IMR-90 (cell line): Measurements from ENCODE around the gene TTC3. TPM values are rescaled to one million over a fixed set of nuclear protein-coding genes. Genes with fewer than 3 reads are reported as not detected.

Experiments
- ATAC-seq: fragments of 200-7000 bp; cut with Tn5 transposase; 2 replicates; pipeline ENCODE4 v1.9.1; 2020; ENCODE audit warnings: low read depth, mild to moderate bottlenecking, moderate library complexity
- BruUV-seq: library from RNA; stranded (reverse); fragments of 400-500 nt; replicated peaks from 2 replicates; lab custom pipeline; 2021; lab: Mats Ljungman, UMichigan
- CTCF ChIA-PET: fragments of 300-600 bp; formaldehyde crosslinking; extraction: SDS; loops from one replicate; lab custom pipeline; 2021; ENCODE audit warnings: antibody characterized with exemption; lab: Yijun Ruan, JAX
- POLR2A ChIA-PET: fragments of 300-600 bp; sonication (Branson Sonifier 250); formaldehyde crosslinking; loops from one replicate; lab custom pipeline; 2022; ENCODE audit warnings: antibody characterized with exemption; ENCODE audit not compliant: unreplicated experiment; lab: Charles Lee
- DNase-seq: peaks from one replicate; pipeline ENCODE4 v3.0.0; 2013
- H2AFZ ChIP-seq: replicated peaks from 2 replicates; pipeline ENCODE3; 2013; ENCODE audit warnings: low read length, mild to moderate bottlenecking; ENCODE audit not compliant: poor library complexity
- H2AK5ac ChIP-seq: 2 replicates; pipeline ENCODE4 v1.6.1; 2013; ENCODE audit warnings: low read depth, low read length, inconsistent platforms
- H2AK9ac ChIP-seq: replicated peaks from 2 replicates; pipeline ENCODE3; 2013; ENCODE audit warnings: mild to moderate bottlenecking, low read depth, low read length, moderate library complexity; ENCODE audit not compliant: poor library complexity
- H2BK120ac ChIP-seq: 2 replicates; pipeline ENCODE4 v1.6.1; 2013; ENCODE audit warnings: low read depth, low read length, inconsistent platforms
- H2BK15ac ChIP-seq: 3 replicates; pipeline ENCODE4 v1.6.1; 2013; ENCODE audit warnings: low read depth, low read length, inconsistent platforms
- H2BK20ac ChIP-seq: 2 replicates; pipeline ENCODE4 v1.6.1; 2013; ENCODE audit warnings: low read depth, mild to moderate bottlenecking, inconsistent platforms, low read length, moderate library complexity
- H2BK5ac ChIP-seq: 2 replicates; pipeline ENCODE4 v1.6.1; 2013; ENCODE audit warnings: mild to moderate bottlenecking, low read depth, low read length, inconsistent platforms; ENCODE audit not compliant: poor library complexity, severe bottlenecking
- H3K14ac ChIP-seq: replicated peaks from 2 replicates; pipeline ENCODE4 v1.6.1; 2013; ENCODE audit warnings: low read depth, low read length, inconsistent platforms
- H3K18ac ChIP-seq: 2 replicates; pipeline ENCODE4 v1.6.1; 2013; ENCODE audit warnings: low read depth, low read length, control low read depth
- H3K23ac ChIP-seq: 2 replicates; pipeline ENCODE4 v1.6.1; 2013; ENCODE audit warnings: low read depth, low read length, inconsistent platforms
- H3K27ac ChIP-seq: 2 replicates; pipeline ENCODE4 v1.5.1; 2013; ENCODE audit warnings: mild to moderate bottlenecking, control low read depth, low read length; ENCODE audit not compliant: insufficient read depth
- H3K27me3 ChIP-seq: 2 replicates; pipeline ENCODE4 v1.6.1; 2013; ENCODE audit warnings: low read length; ENCODE audit not compliant: control insufficient read depth, insufficient read depth
- H3K36me3 ChIP-seq: 2 replicates; pipeline ENCODE4 v1.6.1; 2013; ENCODE audit warnings: low read length, mixed read lengths; ENCODE audit not compliant: control insufficient read depth, insufficient read depth
- H3K4ac ChIP-seq: 2 replicates; pipeline ENCODE4 v1.6.1; 2013; ENCODE audit warnings: low read depth, low read length, inconsistent platforms
- H3K4me1 ChIP-seq: 2 replicates; pipeline ENCODE4 v1.6.1; 2013; ENCODE audit warnings: low read length, mixed read lengths; ENCODE audit not compliant: control insufficient read depth, insufficient read depth
- H3K4me2 ChIP-seq: 2 replicates; pipeline ENCODE4 v1.6.1; 2013; ENCODE audit warnings: low read depth, mild to moderate bottlenecking, control low read depth, low read length, moderate library complexity
- H3K4me3 ChIP-seq: 2 replicates; pipeline ENCODE4 v1.5.1; 2013; ENCODE audit warnings: low read depth, mild to moderate bottlenecking, control low read depth, low read length, moderate library complexity; ENCODE audit not compliant: insufficient read depth
- H3K56ac ChIP-seq: 2 replicates; pipeline ENCODE4 v1.6.1; 2013; ENCODE audit warnings: low read length, inconsistent platforms; ENCODE audit not compliant: insufficient read depth; ENCODE audit errors: extremely low read depth
- H3K79me1 ChIP-seq, 2 experiments: 2 replicates each; pipeline ENCODE4 v1.6.1; 2013; ENCODE audit warnings: low read length in 2 of 2, inconsistent platforms in 1 of 2, low read depth in 1 of 2
- H3K9ac ChIP-seq: 2 replicates; pipeline ENCODE4 v1.6.1; 2013; ENCODE audit warnings: low read depth, low read length, control low read depth
- H3K9me1 ChIP-seq: 2 replicates; pipeline ENCODE4 v1.6.1; 2013; ENCODE audit warnings: low read length, inconsistent platforms; ENCODE audit not compliant: insufficient read depth
- H3K9me3 ChIP-seq: 2 replicates; pipeline ENCODE4 v1.6.1; 2013; ENCODE audit warnings: low read length; ENCODE audit not compliant: control insufficient read depth, insufficient read depth
- H4K20me1 ChIP-seq: 2 replicates; pipeline ENCODE4 v1.6.1; 2013; ENCODE audit warnings: low read length, inconsistent platforms; ENCODE audit not compliant: insufficient read depth
- H4K5ac ChIP-seq: 2 replicates; pipeline ENCODE4 v1.6.1; 2013; ENCODE audit warnings: mild to moderate bottlenecking, low read depth, low read length, control low read depth
- H4K8ac ChIP-seq, 2 experiments: 2 replicates each; pipeline ENCODE4 v1.6.1; 2013; ENCODE audit warnings: low read depth in 2 of 2, low read length in 2 of 2, control low read depth in 1 of 2, inconsistent platforms in 1 of 2
- H4K91ac ChIP-seq: 2 replicates; pipeline ENCODE4 v1.6.1; 2013; ENCODE audit warnings: low read depth, low read length, inconsistent platforms; ENCODE audit not compliant: insufficient read depth
- BHLHE40 ChIP-seq: fragments of 150-350 bp; IDR thresholded peaks from 2 replicates; pipeline ENCODE4 v1.6.1; 2016; ENCODE audit warnings: mild to moderate bottlenecking, low read depth, low read length
- CEBPB ChIP-seq: IDR thresholded peaks from 2 replicates; pipeline ENCODE4 v1.6.1; 2012; ENCODE audit warnings: low read depth, low read length, improper control_type of control experiment
- CHD1 ChIP-seq: IDR thresholded peaks from 2 replicates; pipeline ENCODE4 v1.6.1; 2012; ENCODE audit warnings: low read depth, low read length, improper control_type of control experiment
- CTCF ChIP-seq: conservative IDR thresholded peaks from 2 replicates; pipeline ENCODE4 v1.5.1; 2012; ENCODE audit warnings: mild to moderate bottlenecking, low read depth, low read length, improper control_type of control experiment
- ELK1 ChIP-seq: fragments of 150-350 bp; IDR thresholded peaks from 2 replicates; pipeline ENCODE4 v1.6.1; 2016; ENCODE audit warnings: low read depth, mild to moderate bottlenecking, low read length, moderate library complexity, borderline replicate concordance
- FOS ChIP-seq: fragments of 150-350 bp; IDR thresholded peaks from 2 replicates; pipeline ENCODE4 v1.6.1; 2016; ENCODE audit warnings: low read depth, low read length
- MAFK ChIP-seq: IDR thresholded peaks from 2 replicates; pipeline ENCODE4 v1.6.1; 2012; ENCODE audit warnings: low read depth, low read length, improper control_type of control experiment
- MAZ ChIP-seq: IDR thresholded peaks from 2 replicates; pipeline ENCODE4 v1.6.1; 2012; ENCODE audit warnings: low read depth, mild to moderate bottlenecking, low read length, improper control_type of control experiment, moderate library complexity, borderline replicate concordance
- MXI1 ChIP-seq: IDR thresholded peaks from 2 replicates; pipeline ENCODE4 v1.6.1; 2012; ENCODE audit warnings: low read depth, mild to moderate bottlenecking, low read length, moderate library complexity, borderline replicate concordance
- NFE2L2 ChIP-seq: fragments of 150-350 bp; IDR thresholded peaks from 2 replicates; pipeline ENCODE4 v1.6.1; 2016; ENCODE audit warnings: low read depth, mild to moderate bottlenecking, low read length
- POLR2A ChIP-seq: IDR thresholded peaks from 2 replicates; pipeline ENCODE4 v1.6.1; 2012; ENCODE audit warnings: mild to moderate bottlenecking, low read depth, low read length
- RAD21 ChIP-seq: IDR thresholded peaks from 2 replicates; pipeline ENCODE4 v1.6.1; 2012; ENCODE audit warnings: low read length, improper control_type of control experiment
- RCOR1 ChIP-seq: IDR thresholded peaks from 2 replicates; pipeline ENCODE4 v1.6.1; 2012; ENCODE audit warnings: mild to moderate bottlenecking, low read length, improper control_type of control experiment; ENCODE audit not compliant: insufficient replicate concordance
- RFX5 ChIP-seq: IDR thresholded peaks from 2 replicates; pipeline ENCODE4 v1.8.0; 2012; ENCODE audit warnings: low read depth, mild to moderate bottlenecking, low read length, moderate library complexity
- SMC3 ChIP-seq: fragments of 150-350 bp; IDR thresholded peaks from 2 replicates; pipeline ENCODE4 v1.6.1; 2016; ENCODE audit warnings: low read depth, mild to moderate bottlenecking, antibody characterized with exemption, low read length, moderate library complexity
- USF2 ChIP-seq: fragments of 150-350 bp; IDR thresholded peaks from 2 replicates; pipeline ENCODE4 v1.6.1; 2017; ENCODE audit warnings: mild to moderate bottlenecking, antibody characterized with exemption, low read length, low read depth
- WGBS, 2 experiments: methylation state at CpG; one replicate each; pipeline versions ENCODE4 v1.1.5 to v1.1.7; 2013; ENCODE audit warnings: missing lambda C conversion rate in 2 of 2; ENCODE audit not compliant: insufficient read length in 1 of 2; ENCODE audit errors: extremely low coverage in 2 of 2; 5-methylcytosine and 5-hydroxymethylcytosine counted together
- dilution Hi-C: fragments of 300-500 bp; cut with HindIII; formaldehyde crosslinking; loops from one replicate; pipeline ENCODE4 v1.14.3; 2018; ENCODE audit warnings: low sequenced_read_pairs; ENCODE audit not compliant: unreplicated experiment
- in situ Hi-C: fragments of 300-500 bp; cut with MboI; formaldehyde crosslinking; loops from 3 replicates; pipeline ENCODE4 v1.14.3; 2019; ENCODE audit warnings: low sequenced_read_pairs, inconsistent platforms, mixed read lengths
- intact Hi-C: fragments of 100-400 bp; cut with micrococcal nuclease; formaldehyde crosslinking; loops from 2 replicates; pipeline ENCODE4 v1.10.0; 2022
- polyA plus RNA-seq, 3 experiments: library from polyadenylated mRNA; depleted of rRNA; stranded (reverse); fragments of >200 nt; gene quantifications; 2 replicates each; pipeline ENCODE4 v1.2.3, GENCODE V29; 2012; ENCODE audit warnings: low replicate concordance in 1 of 3
- total RNA-seq: library from RNA; depleted of rRNA; stranded (reverse); fragments of >200 nt; gene quantifications from 2 replicates; pipeline ENCODE4 v1.2.3, GENCODE V29; 2012

Gene TTC3
- total and polyA plus RNA-seq, 2 of the 4 experiments (the other 2 are of a cell fraction): 96.7 to 293 TPM

- in situ Hi-C loops (no loop called here), dilution Hi-C loops (no loop called here), intact Hi-C loops (no loop called here)
- Histone ChIP-seq H3K9me1 (no peaks in the 10 kb centered on the region), H3K9ac (no peak overlapping the region), H4K5ac (no peak overlapping the region), H3K56ac (no peak overlapping the region), H3K27ac (no peak overlapping the region), H2AK9ac (no peak overlapping the region), H4K20me1 (peaks cover 3% of the 10 kb centered on the region; the same call in 1 of the 2 replicates), H3K9me3 (no peaks in the 10 kb centered on the region), H3K4me3 (no peak overlapping the region), H3K14ac (no peak overlapping the region), H4K8ac (no peak overlapping the region), H2BK5ac (no peak overlapping the region), H2AFZ (no peak overlapping the region), H2BK20ac (no peak overlapping the region), H3K36me3 (no peaks in the 10 kb centered on the region), H3K23ac (no peak overlapping the region), H4K91ac (no peak overlapping the region), H3K4me1 (peaks cover 3% of the 10 kb centered on the region; the same call in 1 of the 2 replicates), H3K4me2 (no peak overlapping the region), H2BK15ac (no peak overlapping the region), H3K4ac (no peak overlapping the region), H3K79me1 (no peaks in the 10 kb centered on the region), H2AK5ac (no peak overlapping the region), H3K18ac (no peak overlapping the region), H3K27me3 (peaks cover 8% of the 10 kb centered on the region), H2BK120ac (no peak overlapping the region)
- DNase-seq (no peak), ATAC-seq (no peak)
- ChIA-PET POLR2A (no interaction called here), CTCF (no interaction called here)
- 90% methylated on average over 2 of the region's 4 CpGs; no CpG with 5 or more reads in 1 of the 2 experiments for WGBS, 2 experiments
- no peak for TF ChIP-seq CEBPB
- TF ChIP-seq USF2: no peak
- TF ChIP-seq NFE2L2: no peak
- TF ChIP-seq BHLHE40: no peak
- no peak for TF ChIP-seq RFX5
- no peak for TF ChIP-seq MAZ
- no peak for TF ChIP-seq FOS
- TF ChIP-seq RCOR1: no peak
- TF ChIP-seq RAD21: no peak
- TF ChIP-seq POLR2A: no peak
- no peak for TF ChIP-seq CTCF
- no peak for TF ChIP-seq MAFK
- TF ChIP-seq SMC3: no peak
- no peak for TF ChIP-seq CHD1
- no peak for TF ChIP-seq ELK1
- no peak for TF ChIP-seq MXI1
- BruUV-seq: no TSS peak
These were observed 36.9 kb upstream of the TTC3 start for GRCh38 chr21:37036177-37036576.
